ENCODE data around the gene PAGR1. TPM values are rescaled to one million over a fixed set of nuclear protein-coding genes. Genes with fewer than 3 reads are reported as not detected.

Gene PAGR1
- total and polyA plus RNA-seq, 2 of the 8 experiments (the other 6 are each of a cell fraction or from before 2014, with no cell fraction given), result 35.4 to 56.4 TPM

GRCh38 chr16:29849505-29849904, 33.6 kb downstream of the PAGR1 start (continued):
- no peak for TF ChIP-seq EP300 (IDR thresholded peaks at IDR 0.05; ENCODE audit: borderline replicate concordance in 1 of 2, low read depth in 2 of 2, low read length in 2 of 2)
- TF ChIP-seq ATF2 (IDR thresholded peaks at IDR 0.05; ENCODE audit: low read length), result no peak
- TF ChIP-seq POLR2AphosphoS5 (IDR thresholded peaks at IDR 0.05; ENCODE audit: low read depth, low read length), result no peak
